Smooth muscle cell (in vitro differentiated cells): ENCODE results near the gene LRRC8E. TPM values are rescaled to one million over a fixed set of nuclear protein-coding genes. Genes with fewer than 3 reads are reported as not detected.

Experiments used
- DNase-seq: peaks from one replicate; lab custom pipeline; 2025; ENCODE audit not compliant: unreplicated experiment; lab: John Stamatoyannopoulos, UW
- H2AFZ ChIP-seq: fragments of 200-600 bp; sonication (generic); 2 replicates; pipeline ENCODE4 v1.6.0; 2016; ENCODE audit warnings: antibody characterized with exemption, low read depth, mild to moderate bottlenecking
- H3F3A ChIP-seq: fragments of 200-600 bp; sonication (generic); 2 replicates; pipeline ENCODE4 v1.6.0; 2017; ENCODE audit warnings: antibody characterized with exemption, low read depth
- H3K27ac ChIP-seq: fragments of 200-600 bp; sonication (generic); 2 replicates; pipeline ENCODE4 v1.5.1; 2016; ENCODE audit warnings: low read depth, mild to moderate bottlenecking
- H3K27me3 ChIP-seq: fragments of 200-600 bp; sonication (generic); 2 replicates; pipeline ENCODE4 v1.6.1; 2016; ENCODE audit warnings: low read depth, mild to moderate bottlenecking
- H3K36me3 ChIP-seq: fragments of 200-600 bp; sonication (generic); 2 replicates; pipeline ENCODE4 v1.5.1; 2016; ENCODE audit warnings: low read depth
- H3K4me1 ChIP-seq: fragments of 200-600 bp; sonication (generic); 2 replicates; pipeline ENCODE4 v1.5.1; 2016; ENCODE audit warnings: low read depth
- H3K4me2 ChIP-seq: fragments of 200-600 bp; sonication (generic); 2 replicates; pipeline ENCODE4 v1.6.0; 2016; ENCODE audit warnings: mild to moderate bottlenecking
- H3K4me3 ChIP-seq: fragments of 200-600 bp; sonication (generic); 2 replicates; pipeline ENCODE4 v1.5.1; 2016; ENCODE audit warnings: mild to moderate bottlenecking
- H3K79me2 ChIP-seq: fragments of 200-600 bp; sonication (generic); 2 replicates; pipeline ENCODE4 v1.6.0; 2016; ENCODE audit warnings: low read depth, mild to moderate bottlenecking
- H3K9ac ChIP-seq: fragments of 200-600 bp; sonication (generic); 2 replicates; pipeline ENCODE4 v1.6.0; 2016; ENCODE audit warnings: low read depth
- H3K9me3 ChIP-seq: fragments of 200-600 bp; sonication (generic); replicated peaks from 2 replicates; pipeline ENCODE4 v1.5.1; 2016; ENCODE audit warnings: low read depth
- H4K20me1 ChIP-seq: fragments of 200-600 bp; sonication (generic); 2 replicates; pipeline ENCODE4 v1.6.0; 2016; ENCODE audit warnings: low read depth
- CTCF ChIP-seq: fragments of 200-600 bp; sonication (generic); IDR thresholded peaks from 2 replicates; pipeline ENCODE4 v1.5.1; 2017; ENCODE audit warnings: borderline replicate concordance, mild to moderate bottlenecking, antibody characterized with exemption; ENCODE audit not compliant: insufficient read depth, poor library complexity, severe bottlenecking
- WGBS: methylation state at CpG from one replicate; pipeline ENCODE4 v1.1.7; 2016; ENCODE audit warnings: low lambda C conversion rate; 5-methylcytosine and 5-hydroxymethylcytosine counted together
- polyA plus RNA-seq: library from polyadenylated mRNA; unstranded; fragments of >200 nt; fragmentation: Nextera tagmentation; extraction: Ambion mirVana; gene quantifications from 2 replicates; pipeline ENCODE4 v1.2.1, GENCODE V29; 2016
- total RNA-seq: library from RNA; depleted of rRNA; stranded (reverse); fragments of >200 nt; gene quantifications from 2 replicates; pipeline ENCODE4 v1.2.3, GENCODE V29; 2014

The LRRC8E gene
- total and polyA plus RNA-seq, 2 experiments from 2014 or later = 7.4 to 7.8 TPM

- 96% methylated on average over 17 of the region's 18 CpGs for WGBS
- H3K36me3 ChIP-seq = no peaks in the 10 kb centered on the region
- no peak for DNase-seq
Measured at GRCh38 chr19:7911508-7912143, 23.3 kb downstream of the LRRC8E start.

GRCh38 chr19:7912144-7912696 is 23.9 kb downstream of the LRRC8E start:
- Histone ChIP-seq H3K4me1 (peaks cover 10% of the 10 kb centered on the region), H3F3A (no peaks in the 10 kb centered on the region), H4K20me1 (peaks cover 33% of the 10 kb centered on the region), H2AFZ (no peak overlapping the region), H3K27me3 (no peaks in the 10 kb centered on the region), H3K79me2 (peaks cover 4% of the 10 kb centered on the region), H3K27ac (no peak overlapping the region), H3K9ac (no peak overlapping the region), H3K4me2 (no peak overlapping the region), H3K4me3 (no peak overlapping the region), H3K9me3 (no peaks in the 10 kb centered on the region), H3K36me3 (no peaks in the 10 kb centered on the region)
- no peak for TF ChIP-seq CTCF
- 95% methylated on average over 18 of the region's 31 CpGs for WGBS
- DNase-seq = no peak

More at GRCh38 chr19:7911508-7912143, 23.3 kb downstream of the LRRC8E start:
- Histone ChIP-seq H3K79me2 (peaks cover 10% of the 10 kb centered on the region), H3K27ac (no peak overlapping the region), H4K20me1 (peaks cover 39% of the 10 kb centered on the region), H3K9ac (no peak overlapping the region), H3F3A (no peaks in the 10 kb centered on the region), H3K4me2 (no peak overlapping the region), H3K4me3 (no peak overlapping the region), H3K9me3 (no peaks in the 10 kb centered on the region), H3K27me3 (no peaks in the 10 kb centered on the region), H2AFZ (no peak overlapping the region), H3K4me1 (peaks cover 9% of the 10 kb centered on the region)
- TF ChIP-seq CTCF = no peak

GRCh38 chr19:7912697-7913564 is 24.6 kb downstream of the LRRC8E start:
- no peak for TF ChIP-seq CTCF

More at GRCh38 chr19:7912697-7913564, 24.6 kb downstream of the LRRC8E start:
- peaks cover 15% of the 10 kb centered on the region for H3K4me1 ChIP-seq
- no peaks in the 10 kb centered on the region for H3F3A ChIP-seq
- WGBS = 97% methylated on average over 32 of the region's 39 CpGs
- H3K36me3 ChIP-seq = no peaks in the 10 kb centered on the region
- DNase-seq = no peak
- no peak overlapping the region for H3K9ac ChIP-seq
- no peak overlapping the region for H2AFZ ChIP-seq
- H4K20me1 ChIP-seq = peaks cover 26% of the 10 kb centered on the region
- no peak overlapping the region for H3K4me2 ChIP-seq
- H3K4me3 ChIP-seq = no peak overlapping the region
- no peaks in the 10 kb centered on the region for H3K27me3 ChIP-seq
- no peaks in the 10 kb centered on the region for H3K79me2 ChIP-seq
- H3K27ac ChIP-seq = no peak overlapping the region
- no peaks in the 10 kb centered on the region for H3K9me3 ChIP-seq
